Measurements from ENCODE around the gene SYCE3.

GRCh38 chr22:50573491-50574382 lies 11.0 kb upstream of the SYCE3 start:
- no peak for TF ChIP-seq CTCF (IDR thresholded peaks at IDR 0.05)
- no peak for TF ChIP-seq ZFX (IDR thresholded peaks at IDR 0.05; ENCODE audit: borderline replicate concordance)
